ENCODE results near the gene CA9.

DNA sequence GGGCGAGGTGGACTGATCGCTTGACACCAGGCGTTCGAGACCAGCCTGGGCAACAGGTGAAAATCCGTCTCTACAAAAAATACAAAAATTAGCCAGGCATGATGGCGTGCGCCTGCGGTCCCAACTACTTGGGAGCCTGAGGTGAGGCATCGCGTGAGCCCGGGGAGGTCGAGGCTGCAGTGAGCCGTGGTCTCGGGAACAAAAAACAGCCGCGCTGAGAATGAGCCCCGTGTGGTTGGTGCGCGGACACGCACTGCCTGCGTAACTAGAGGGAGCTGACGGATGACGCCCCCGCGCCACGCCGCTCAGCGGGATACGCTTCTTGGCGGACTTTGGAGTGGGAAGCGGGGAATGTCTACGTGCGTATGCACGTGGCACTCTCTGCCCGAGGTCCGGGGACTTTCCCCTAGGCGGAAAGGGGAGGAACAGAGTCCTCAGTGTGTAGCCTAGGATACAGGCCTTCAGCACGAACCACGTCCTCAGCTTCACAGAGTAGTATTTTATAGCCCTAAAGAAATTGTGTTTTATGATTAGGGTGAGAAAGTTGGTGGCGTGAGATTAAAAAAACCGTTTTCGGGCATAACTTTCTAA is 16.1 kb upstream of the CA9 start, which contains the start of gene RMRP:
- TF ChIP-seq POLR2AphosphoS5 (IDR thresholded peaks at IDR 0.05; ENCODE audit: borderline replicate concordance, low read depth, low read length) (no peak), EZH2 (IDR thresholded peaks at IDR 0.05) (no peak), FOXP2 (optimal IDR thresholded peaks at IDR 0.05; ENCODE audit: control extremely low read depth, extremely low read length, insufficient read depth) (peak; percentile 32)
